ENCODE data around the gene IMMT. TPM values are rescaled to one million over a fixed set of nuclear protein-coding genes. Genes with fewer than 3 reads are reported as not detected.

IMMT gene
- total and polyA plus RNA-seq, 9 of the 15 experiments (the other 6 are each of a cell fraction or from before 2014, with no cell fraction given), result 119 to 294 (median 140) TPM

DNA sequence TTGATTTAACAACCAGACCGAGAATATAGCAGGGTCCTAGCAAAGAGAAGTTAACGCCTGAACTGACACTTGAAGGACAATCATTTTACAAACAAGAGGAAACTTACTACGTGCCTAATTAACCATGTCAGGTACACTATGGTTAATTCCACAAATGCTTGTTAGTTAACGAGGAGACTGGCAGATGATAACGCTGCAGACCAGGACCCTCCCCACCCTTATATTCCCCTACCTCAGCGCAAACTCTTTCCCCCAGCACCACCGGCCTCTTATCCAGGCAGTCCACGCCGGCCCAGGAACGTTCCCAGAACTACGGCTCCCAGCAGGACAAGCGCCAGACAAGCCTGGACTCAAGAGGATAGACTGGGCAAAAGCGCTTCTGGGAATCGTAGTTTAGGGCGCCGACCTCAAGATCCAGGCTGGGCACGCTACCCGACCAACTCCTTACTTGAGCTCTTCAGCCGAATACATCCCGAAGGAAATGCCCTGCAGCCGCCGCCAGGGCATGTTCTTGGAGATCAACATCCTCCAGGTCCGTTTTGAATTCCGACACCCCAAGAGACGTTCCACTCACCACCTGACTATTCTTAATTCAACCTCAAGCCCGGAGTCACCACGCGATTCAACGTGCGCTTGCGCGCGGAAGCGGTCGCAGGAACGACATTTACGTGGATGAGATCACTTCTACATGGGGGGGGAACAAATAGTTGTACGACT, 89.9 kb downstream of the IMMT start, which contains the start of gene POLR1A:
TSS of gene POLR1A (minus strand) at position 635 of the 717 bp plus-strand sequence. CDS start at position 525, 110 bp downstream.
- H3K36me3 ChIP-seq (ENCODE audit: control insufficient read depth, insufficient read depth, low read length), result peaks cover 72% of the 10 kb centered on the region
- intact Hi-C loops (cut with micrococcal nuclease), result loop anchor here (10.0 kb wide), 1 partner anchor 691 kb away; the partner anchor contains the start of genes CAPG and SH2D6
- TF ChIP-seq YY1 (IDR thresholded peaks at IDR 0.05; ENCODE audit: borderline replicate concordance in 1 of 3, control insufficient read depth in 1 of 3, extremely low read depth in 1 of 3, insufficient read depth in 3 of 3, insufficient read length in 1 of 3, insufficient replicate concordance in 2 of 3, low read depth in 1 of 3, low read length in 2 of 3) (no peak), SMARCC2 (IDR thresholded peaks at IDR 0.05; ENCODE audit: low read depth) (no peak), ZNF518B (CRISPR knock-in tag; IDR thresholded peaks at IDR 0.05) (no peak), FOXA1 (IDR thresholded peaks at IDR 0.05; ENCODE audit: borderline replicate concordance) (no peak), SAFB (IDR thresholded peaks at IDR 0.05; ENCODE audit: borderline replicate concordance, low read depth, low read length) (no peak), BRF1 (IDR thresholded peaks at IDR 0.05; ENCODE audit: borderline replicate concordance, extremely low read depth, insufficient read length) (no peak), KLF1 (tag; IDR thresholded peaks at IDR 0.05) (no peak), RNF219 (CRISPR knock-in tag; IDR thresholded peaks at IDR 0.05) (no peak), FOS (IDR thresholded peaks at IDR 0.05; ENCODE audit: extremely low read depth, insufficient read length) (no peak), MECOM (CRISPR knock-in tag; IDR thresholded peaks at IDR 0.05) (no peak), CREM (IDR thresholded peaks at IDR 0.05; ENCODE audit: low read depth) (peak; percentile 47; the same call in 1 of the 2 replicates), L3MBTL2 (IDR thresholded peaks at IDR 0.05) (peak; percentile 66)
- TF ChIP-seq, protein P1, sequence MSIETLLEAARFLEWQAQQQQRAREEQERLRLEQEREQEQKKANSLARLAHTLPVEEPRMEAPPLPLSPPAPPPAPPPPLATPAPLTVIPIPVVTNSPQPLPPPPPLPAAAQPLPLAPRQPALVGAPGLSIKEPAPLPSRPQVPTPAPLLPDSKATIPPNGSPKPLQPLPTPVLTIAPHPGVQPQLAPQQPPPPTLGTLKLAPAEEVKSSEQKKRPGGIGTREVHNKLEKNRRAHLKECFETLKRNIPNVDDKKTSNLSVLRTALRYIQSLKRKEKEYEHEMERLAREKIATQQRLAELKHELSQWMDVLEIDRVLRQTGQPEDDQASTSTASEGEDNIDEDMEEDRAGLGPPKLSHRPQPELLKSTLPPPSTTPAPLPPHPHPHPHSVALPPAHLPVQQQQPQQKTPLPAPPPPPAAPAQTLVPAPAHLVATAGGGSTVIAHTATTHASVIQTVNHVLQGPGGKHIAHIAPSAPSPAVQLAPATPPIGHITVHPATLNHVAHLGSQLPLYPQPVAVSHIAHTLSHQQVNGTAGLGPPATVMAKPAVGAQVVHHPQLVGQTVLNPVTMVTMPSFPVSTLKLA (conservative IDR thresholded peaks at IDR 0.05), result peak; percentile 89 to 95; a peak in 3 of 4 replicates

More for the DNA sequence above, 89.9 kb downstream of the IMMT start, which contains the start of gene POLR1A:
- Histone ChIP-seq H3K9me1 (ENCODE audit: control insufficient read depth, insufficient read depth, low read length) (no peaks in the 10 kb centered on the region), H2AFZ (ENCODE audit: low read depth, low read length) (peak within 1 kb of the TSS; percentile 98), H3K27ac (ENCODE audit: extremely low read depth, low read depth, low read length) (peak within 1 kb of the TSS; percentile 82), H3K9ac (ENCODE audit: insufficient read depth in 1 of 2, low read depth in 2 of 2, low read length in 2 of 2) (peak within 1 kb of the TSS; percentile 92 to 98), H3K4me3 (peak within 1 kb of the TSS; percentile 72), H4K20me1 (replicated peaks; ENCODE audit: control insufficient read depth, insufficient read depth, low read length) (peaks cover 7% of the 10 kb centered on the region; the same call in 1 of the 2 replicates), H3K79me2 (ENCODE audit: control insufficient read depth, insufficient read depth, low read length) (peaks cover 99% of the 10 kb centered on the region), H3K27me3 (ENCODE audit: control insufficient read depth in 2 of 2, insufficient read depth in 2 of 2, low read length in 2 of 2) (no peaks in the 10 kb centered on the region), H3K4me2 (ENCODE audit: insufficient read depth, low read length) (peak within 1 kb of the TSS; percentile 93), H3K9me3 (replicated peaks; ENCODE audit: control insufficient read depth, insufficient read depth, low read depth, low read length) (no peaks in the 10 kb centered on the region), H3K4me1 (replicated peaks in 1 of 2; ENCODE audit: control insufficient read depth in 2 of 2, insufficient read depth in 2 of 2, low read length in 2 of 2) (peaks cover 0 to 17% of the 10 kb centered on the region in 2 experiments; a peak in 2 of 5 replicates)
- CTCF ChIA-PET (ENCODE audit: low intra/inter-chr PET ratio), result no interaction called here
- peak; percentile 95 for ATAC-seq
- under 1% methylated on average over 38 of the region's 38 CpGs for WGBS (ENCODE audit: insufficient coverage, low coverage, missing lambda C conversion rate)
- no peak for FAIRE-seq
- BruUV-seq (replicated peaks), result no TSS peak
- POLR2A ChIA-PET, result interaction anchor here (0.6 to 2.1 kb wide), 18 partner anchors 9 to 208 kb away, joined by 3 to 19 read pairs (median 4); partner anchors contain the start of gene IMMT
- DNase-seq (ENCODE audit: extremely low read depth in 1 of 4, low spot score in 3 of 4), result peak; percentile 65 to 92 (median 73)
- in situ Hi-C loops (cut with MboI), result no loop called here

Measured in K562 (cell line).